Ishikawa (cell line): ENCODE data around the gene NELFE.

ENCODE experiments used
- CEBPB ChIP-seq: IDR thresholded peaks from 2 replicates; pipeline ENCODE4 v1.6.1; 2012
- CREB1 ChIP-seq: IDR thresholded peaks from 2 replicates; pipeline ENCODE4 v1.6.1; 2012; ENCODE audit warnings: low read depth
- EGR1 ChIP-seq: IDR thresholded peaks from 2 replicates; pipeline ENCODE4 v1.6.1; 2012
- EP300 ChIP-seq: IDR thresholded peaks from 2 replicates; pipeline ENCODE4 v1.6.1; 2012; ENCODE audit warnings: borderline replicate concordance
- FOXM1 ChIP-seq: IDR thresholded peaks from 2 replicates; pipeline ENCODE4 v1.6.1; 2012; ENCODE audit warnings: low read depth, borderline replicate concordance
- MAX ChIP-seq: IDR thresholded peaks from 2 replicates; pipeline ENCODE4 v1.6.1; 2012
- NFIC ChIP-seq: IDR thresholded peaks from 2 replicates; pipeline ENCODE4 v1.6.1; 2012
- RAD21 ChIP-seq: IDR thresholded peaks from 2 replicates; pipeline ENCODE4 v1.6.1; 2012; ENCODE audit warnings: low read depth
- REST ChIP-seq: IDR thresholded peaks from 2 replicates; pipeline ENCODE4 v1.6.1; 2012; ENCODE audit warnings: low read depth, mild to moderate bottlenecking
- TAF1 ChIP-seq: IDR thresholded peaks from 2 replicates; pipeline ENCODE4 v1.6.1; 2012; ENCODE audit warnings: low read depth, mild to moderate bottlenecking
- TCF12 ChIP-seq: IDR thresholded peaks from 2 replicates; pipeline ENCODE4 v1.6.1; 2012; ENCODE audit warnings: low read depth
- TEAD4 ChIP-seq: IDR thresholded peaks from 2 replicates; pipeline ENCODE4 v1.6.1; 2012
- YY1 ChIP-seq: IDR thresholded peaks from 2 replicates; pipeline ENCODE4 v1.6.1; 2012; ENCODE audit warnings: low read depth
- TF ChIP-seq, protein P1 (sequence below): IDR thresholded peaks from 2 replicates; pipeline ENCODE4 v1.6.1; 2012

DNA sequence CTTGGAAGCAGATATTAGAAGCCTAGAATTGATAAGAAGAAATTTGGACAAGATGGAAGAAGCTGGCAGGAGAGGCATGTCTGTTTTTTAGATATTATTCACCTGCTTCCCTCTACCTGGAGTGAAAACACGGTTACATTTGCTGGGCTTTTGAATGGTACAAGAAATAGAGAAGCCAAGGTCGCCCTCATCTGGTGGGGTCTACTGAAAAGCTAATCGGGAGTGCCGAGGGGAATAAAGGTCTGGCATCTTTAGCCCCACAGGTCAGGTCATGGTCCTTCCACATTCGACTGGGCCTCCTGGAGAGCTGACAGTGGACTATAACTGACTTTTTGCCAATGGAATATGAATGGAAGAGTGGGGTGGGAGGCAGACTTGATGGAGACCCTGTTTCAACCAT, 35.8 kb downstream of the NELFE start:
- TF ChIP-seq NFIC = no peak
- TF ChIP-seq RAD21 = peak; percentile 44
- TF ChIP-seq TEAD4 = no peak
- TF ChIP-seq REST = no peak
- no peak for TF ChIP-seq EP300
- no peak for TF ChIP-seq MAX
- TF ChIP-seq, protein P1, sequence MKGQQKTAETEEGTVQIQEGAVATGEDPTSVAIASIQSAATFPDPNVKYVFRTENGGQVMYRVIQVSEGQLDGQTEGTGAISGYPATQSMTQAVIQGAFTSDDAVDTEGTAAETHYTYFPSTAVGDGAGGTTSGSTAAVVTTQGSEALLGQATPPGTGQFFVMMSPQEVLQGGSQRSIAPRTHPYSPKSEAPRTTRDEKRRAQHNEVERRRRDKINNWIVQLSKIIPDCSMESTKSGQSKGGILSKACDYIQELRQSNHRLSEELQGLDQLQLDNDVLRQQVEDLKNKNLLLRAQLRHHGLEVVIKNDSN = no peak
- TF ChIP-seq EGR1 = no peak
- TF ChIP-seq CREB1 = no peak
- TF ChIP-seq YY1 = no peak
- TF ChIP-seq TAF1 = no peak
- no peak for TF ChIP-seq FOXM1
- no peak for TF ChIP-seq TCF12
- TF ChIP-seq CEBPB = no peak
